GM12874 (cell line): Measurements from ENCODE around the gene FMN2.

Experiments
- TF ChIP-seq, protein P1 (sequence below): IDR thresholded peaks from 2 replicates; pipeline ENCODE4 v1.5.1; 2011; ENCODE audit warnings: low read depth, mild to moderate bottlenecking, control low read depth, low read length, moderate library complexity; ENCODE audit not compliant: insufficient read depth

The FMN2 gene

DNA sequence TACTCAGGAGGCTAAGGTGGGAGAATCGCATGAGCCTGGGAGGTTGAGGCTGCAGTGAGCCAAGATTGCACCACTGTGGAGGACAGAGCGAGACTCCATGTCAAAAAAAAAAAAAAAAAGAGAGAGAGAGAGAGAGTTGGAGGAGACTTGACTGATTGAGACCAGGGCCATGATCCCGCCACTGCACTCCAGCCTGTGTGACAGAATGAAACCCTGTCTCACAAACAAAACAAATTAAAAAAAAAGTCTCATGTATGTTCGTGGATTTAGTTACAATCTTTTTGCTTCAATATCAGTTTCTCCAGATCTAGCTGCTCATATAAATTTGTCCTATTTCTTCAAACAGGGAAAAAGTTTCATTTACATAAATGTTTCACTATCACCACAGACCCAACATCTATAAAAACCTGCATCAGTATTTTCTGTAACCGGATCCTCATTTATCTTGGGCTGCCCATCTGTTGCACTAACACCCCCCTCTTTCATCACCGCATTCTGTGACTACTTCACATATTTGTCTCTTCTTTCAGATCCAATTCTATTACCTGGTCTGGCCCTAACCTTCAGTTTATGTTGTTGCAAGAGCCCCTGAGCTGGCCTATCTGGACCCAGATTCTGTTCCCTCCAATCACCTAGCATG, 393.2 kb downstream of the FMN2 start:
- TF ChIP-seq, protein P1, sequence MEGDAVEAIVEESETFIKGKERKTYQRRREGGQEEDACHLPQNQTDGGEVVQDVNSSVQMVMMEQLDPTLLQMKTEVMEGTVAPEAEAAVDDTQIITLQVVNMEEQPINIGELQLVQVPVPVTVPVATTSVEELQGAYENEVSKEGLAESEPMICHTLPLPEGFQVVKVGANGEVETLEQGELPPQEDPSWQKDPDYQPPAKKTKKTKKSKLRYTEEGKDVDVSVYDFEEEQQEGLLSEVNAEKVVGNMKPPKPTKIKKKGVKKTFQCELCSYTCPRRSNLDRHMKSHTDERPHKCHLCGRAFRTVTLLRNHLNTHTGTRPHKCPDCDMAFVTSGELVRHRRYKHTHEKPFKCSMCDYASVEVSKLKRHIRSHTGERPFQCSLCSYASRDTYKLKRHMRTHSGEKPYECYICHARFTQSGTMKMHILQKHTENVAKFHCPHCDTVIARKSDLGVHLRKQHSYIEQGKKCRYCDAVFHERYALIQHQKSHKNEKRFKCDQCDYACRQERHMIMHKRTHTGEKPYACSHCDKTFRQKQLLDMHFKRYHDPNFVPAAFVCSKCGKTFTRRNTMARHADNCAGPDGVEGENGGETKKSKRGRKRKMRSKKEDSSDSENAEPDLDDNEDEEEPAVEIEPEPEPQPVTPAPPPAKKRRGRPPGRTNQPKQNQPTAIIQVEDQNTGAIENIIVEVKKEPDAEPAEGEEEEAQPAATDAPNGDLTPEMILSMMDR: no peak

DNA sequence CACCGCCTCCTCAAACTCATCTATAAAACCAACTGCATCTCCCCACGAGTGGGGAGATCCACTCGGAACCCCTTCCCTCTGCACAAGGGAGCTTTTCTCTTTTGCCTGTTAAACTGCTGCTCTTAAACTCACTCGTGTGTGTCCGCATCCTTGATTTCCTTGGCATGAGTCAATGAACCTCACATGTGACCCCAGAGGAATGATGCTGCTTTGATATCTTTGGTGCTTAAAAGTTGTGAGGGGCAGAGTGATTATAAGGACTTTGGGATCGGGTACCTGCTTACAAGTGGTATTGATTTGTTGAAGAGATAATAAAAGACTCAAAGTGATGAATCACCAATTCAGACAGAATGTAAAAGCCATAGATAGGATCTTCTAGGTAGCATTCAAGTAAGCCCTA, 394.9 kb downstream of the FMN2 start:
- TF ChIP-seq, protein P1: no peak

DNA sequence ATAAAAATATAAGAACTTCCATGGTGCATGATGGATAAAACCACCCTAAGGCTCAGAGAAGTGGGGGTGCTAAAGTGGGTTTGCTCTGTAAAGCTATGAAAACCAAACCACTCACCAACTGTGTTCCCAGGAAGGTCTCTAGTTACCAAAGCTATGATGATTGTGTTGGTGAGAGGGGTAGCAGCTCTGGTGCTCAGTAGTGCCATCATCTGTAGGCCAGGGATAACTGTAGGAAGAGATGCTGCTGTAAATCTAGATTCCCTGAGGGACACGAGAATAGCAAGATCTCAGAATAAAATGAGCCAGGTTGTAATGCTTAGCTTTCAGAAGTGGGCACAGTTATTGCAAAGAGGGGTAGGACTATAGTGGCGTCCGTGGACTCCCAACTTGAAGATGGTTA, 395.8 kb downstream of the FMN2 start:
- TF ChIP-seq, protein P1: no peak

DNA sequence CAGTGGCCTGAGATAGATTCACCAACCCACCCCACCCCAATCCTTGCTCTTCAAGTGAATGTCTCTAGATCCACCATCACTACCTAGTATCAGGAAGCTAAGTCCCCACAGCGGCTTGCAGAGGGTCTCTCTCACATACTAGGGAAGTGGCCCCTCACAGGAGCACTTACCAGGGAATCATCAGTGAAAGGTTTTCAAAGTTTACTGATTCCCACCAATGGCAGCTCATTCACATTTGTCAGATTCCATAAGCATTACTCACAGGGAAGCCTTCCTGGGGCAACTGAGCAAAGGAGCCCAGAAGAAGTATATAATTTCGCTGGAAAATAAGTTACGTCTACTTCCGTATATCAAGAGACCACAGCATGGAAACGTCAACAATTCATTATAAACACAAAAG, 399.5 kb downstream of the FMN2 start:
- TF ChIP-seq, protein P1: no peak

DNA sequence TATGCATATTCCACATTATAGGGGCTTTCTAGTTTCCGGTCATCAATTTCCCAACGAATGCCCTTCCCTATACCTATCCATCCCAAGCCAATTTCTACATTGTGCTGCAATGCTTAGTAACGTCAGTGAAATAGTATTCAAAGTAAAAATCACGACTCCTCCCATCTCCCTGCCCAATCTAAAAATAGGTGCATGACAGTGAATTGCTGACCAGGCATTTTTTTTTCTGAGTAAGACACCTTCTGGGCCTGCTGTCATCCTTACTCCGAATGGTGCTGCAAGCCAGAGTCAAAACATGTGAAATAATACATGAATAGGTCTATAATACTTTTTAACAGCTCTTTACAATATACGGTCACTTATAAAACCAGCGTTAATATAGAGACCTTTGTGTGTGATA, 400.1 kb downstream of the FMN2 start:
- TF ChIP-seq, protein P1: no peak

DNA sequence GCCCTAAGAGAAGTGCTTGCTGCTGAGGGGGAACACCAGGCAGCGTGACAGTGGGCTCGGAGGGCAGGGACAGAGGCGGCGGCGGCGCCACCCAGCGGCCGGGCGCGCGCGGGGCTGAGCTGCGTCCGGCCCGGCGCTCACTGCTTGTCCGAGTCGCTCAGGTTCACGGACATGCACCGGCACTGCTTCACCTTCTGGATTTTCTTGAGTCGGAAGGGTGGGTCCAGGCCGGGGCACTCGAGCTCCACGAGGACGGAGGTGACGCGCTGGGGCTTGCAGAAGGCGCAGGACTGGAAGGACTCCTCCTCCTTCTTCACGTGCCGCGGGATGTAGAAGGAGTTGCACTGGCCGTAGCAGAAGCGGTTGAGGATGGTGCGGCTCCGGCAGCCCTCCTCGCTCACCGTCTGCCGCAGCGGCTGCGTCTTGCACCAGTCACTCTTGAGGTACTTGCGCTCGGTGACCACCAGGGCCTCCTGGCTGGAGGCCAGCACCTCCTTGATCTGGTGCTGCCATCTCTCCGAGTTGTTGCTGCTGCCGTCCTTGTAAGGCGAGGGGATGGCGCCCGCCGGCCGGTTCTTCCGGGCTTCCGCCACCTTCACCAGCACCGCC, 401.3 kb downstream of the FMN2 start:
- TF ChIP-seq, protein P1: no peak

DNA sequence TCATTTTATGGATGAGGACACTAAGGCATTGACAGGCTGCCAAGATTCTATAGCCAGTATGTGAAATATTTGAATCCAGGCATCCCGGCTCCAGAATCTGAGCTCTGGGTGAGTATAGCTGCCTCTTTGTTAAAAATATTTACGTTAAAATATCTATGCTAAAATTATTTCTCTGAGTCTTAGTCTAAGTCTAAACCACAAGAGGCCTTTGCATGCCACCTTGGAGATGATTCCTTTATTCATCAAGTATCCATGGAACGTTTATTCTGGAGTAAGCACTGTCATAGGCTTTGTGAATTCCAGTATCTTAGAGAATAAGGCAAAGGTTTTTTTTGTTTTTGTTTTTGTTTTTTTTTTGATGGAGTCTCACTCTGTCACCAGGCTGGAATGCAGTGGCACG, 403.9 kb downstream of the FMN2 start:
- TF ChIP-seq, protein P1: no peak
